Fibroblast of the aortic adventitia (primary cell): ENCODE results near the gene ZSCAN5B. TPM values are rescaled to one million over a fixed set of nuclear protein-coding genes. Genes with fewer than 3 reads are reported as not detected.

Experiments used
- DNase-seq: peaks from one replicate; pipeline ENCODE4 v3.0.0-alpha.2; 2010; ENCODE audit warnings: low read depth
- H3K4me3 ChIP-seq: 2 replicates; pipeline ENCODE4 v1.5.1; 2011; ENCODE audit warnings: low read depth, mild to moderate bottlenecking, control low read depth, low read length, moderate library complexity
- total RNA-seq: library from RNA; depleted of rRNA; stranded (reverse); fragments of >200 nt; gene quantifications from 2 replicates; pipeline ENCODE4 v1.2.3, GENCODE V29; 2012; ENCODE audit warnings: low replicate concordance
- TF ChIP-seq, protein P1 (sequence below): IDR thresholded peaks from 2 replicates; pipeline ENCODE4 v1.5.1; 2011; ENCODE audit warnings: mild to moderate bottlenecking, low read length, control low read depth, inconsistent platforms; ENCODE audit not compliant: insufficient read depth

Gene ZSCAN5B
- total RNA-seq, 1 donor = 0.09 TPM

DNA sequence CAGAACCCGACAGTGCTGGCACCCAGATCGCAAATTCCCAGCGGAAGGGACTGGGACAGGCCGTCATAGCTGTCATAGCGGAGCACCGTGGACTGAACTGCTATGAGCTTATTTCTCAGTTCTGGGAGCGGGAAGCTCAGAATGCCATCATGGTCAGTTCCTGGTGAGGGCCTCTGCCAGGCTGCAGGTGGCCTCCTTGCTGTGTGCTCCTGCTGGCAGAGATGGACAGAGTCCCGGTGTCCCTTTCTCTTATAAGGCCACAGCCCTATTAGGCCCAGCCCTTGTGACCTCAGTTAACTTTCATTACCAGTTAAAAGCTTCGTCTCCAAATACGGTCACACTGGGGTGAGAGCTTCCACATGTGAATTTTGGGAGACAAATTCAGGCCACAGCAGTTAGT lies 51.9 kb downstream of the ZSCAN5B start:
- TF ChIP-seq, protein P1, sequence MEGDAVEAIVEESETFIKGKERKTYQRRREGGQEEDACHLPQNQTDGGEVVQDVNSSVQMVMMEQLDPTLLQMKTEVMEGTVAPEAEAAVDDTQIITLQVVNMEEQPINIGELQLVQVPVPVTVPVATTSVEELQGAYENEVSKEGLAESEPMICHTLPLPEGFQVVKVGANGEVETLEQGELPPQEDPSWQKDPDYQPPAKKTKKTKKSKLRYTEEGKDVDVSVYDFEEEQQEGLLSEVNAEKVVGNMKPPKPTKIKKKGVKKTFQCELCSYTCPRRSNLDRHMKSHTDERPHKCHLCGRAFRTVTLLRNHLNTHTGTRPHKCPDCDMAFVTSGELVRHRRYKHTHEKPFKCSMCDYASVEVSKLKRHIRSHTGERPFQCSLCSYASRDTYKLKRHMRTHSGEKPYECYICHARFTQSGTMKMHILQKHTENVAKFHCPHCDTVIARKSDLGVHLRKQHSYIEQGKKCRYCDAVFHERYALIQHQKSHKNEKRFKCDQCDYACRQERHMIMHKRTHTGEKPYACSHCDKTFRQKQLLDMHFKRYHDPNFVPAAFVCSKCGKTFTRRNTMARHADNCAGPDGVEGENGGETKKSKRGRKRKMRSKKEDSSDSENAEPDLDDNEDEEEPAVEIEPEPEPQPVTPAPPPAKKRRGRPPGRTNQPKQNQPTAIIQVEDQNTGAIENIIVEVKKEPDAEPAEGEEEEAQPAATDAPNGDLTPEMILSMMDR = no peak
- DNase-seq = no peak
- H3K4me3 ChIP-seq = no peak overlapping the region

DNA sequence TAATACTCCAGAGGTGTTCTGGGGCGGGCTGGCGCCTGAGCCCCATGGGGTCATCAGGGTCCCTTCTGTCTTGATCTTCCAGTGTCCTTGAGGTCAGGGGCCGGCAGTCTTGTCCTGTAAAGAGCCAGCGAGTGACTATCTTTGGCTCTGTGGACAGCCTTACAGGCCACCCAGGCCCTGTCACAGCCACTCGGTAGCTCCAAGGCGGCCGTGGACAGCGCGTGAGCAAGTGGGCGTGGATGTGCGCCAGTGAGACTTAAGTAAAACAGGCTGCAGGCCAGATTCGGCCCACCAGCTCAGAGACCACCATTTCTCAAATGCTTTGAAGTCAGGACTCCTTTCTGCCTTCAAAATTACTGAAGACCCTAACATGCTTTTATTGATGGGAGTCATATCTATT lies 52.8 kb downstream of the ZSCAN5B start:
- no peak for DNase-seq
- H3K4me3 ChIP-seq = no peak overlapping the region
- TF ChIP-seq, protein P1 = no peak

DNA sequence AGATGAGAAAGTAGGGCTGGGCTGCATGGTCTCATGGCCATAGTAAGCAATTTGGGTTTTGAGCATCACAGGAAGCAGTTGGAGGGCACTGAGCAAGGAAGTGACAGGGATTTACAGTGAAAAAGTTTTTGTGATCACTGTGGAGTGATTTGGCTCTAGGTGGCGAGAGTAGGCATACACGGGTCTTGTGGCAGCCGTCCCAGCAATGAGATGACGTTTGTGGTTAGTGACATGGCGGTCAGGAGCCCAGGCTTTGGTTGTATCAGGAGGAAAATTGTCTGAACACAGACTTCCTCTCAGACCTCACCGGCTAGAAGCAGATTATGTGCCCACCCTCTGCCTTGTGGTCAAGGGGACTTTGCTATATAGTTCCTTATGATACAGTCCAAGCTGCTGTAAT lies 53.2 kb downstream of the ZSCAN5B start:
- no peak for DNase-seq
- no peak overlapping the region for H3K4me3 ChIP-seq
- TF ChIP-seq, protein P1 = no peak

DNA sequence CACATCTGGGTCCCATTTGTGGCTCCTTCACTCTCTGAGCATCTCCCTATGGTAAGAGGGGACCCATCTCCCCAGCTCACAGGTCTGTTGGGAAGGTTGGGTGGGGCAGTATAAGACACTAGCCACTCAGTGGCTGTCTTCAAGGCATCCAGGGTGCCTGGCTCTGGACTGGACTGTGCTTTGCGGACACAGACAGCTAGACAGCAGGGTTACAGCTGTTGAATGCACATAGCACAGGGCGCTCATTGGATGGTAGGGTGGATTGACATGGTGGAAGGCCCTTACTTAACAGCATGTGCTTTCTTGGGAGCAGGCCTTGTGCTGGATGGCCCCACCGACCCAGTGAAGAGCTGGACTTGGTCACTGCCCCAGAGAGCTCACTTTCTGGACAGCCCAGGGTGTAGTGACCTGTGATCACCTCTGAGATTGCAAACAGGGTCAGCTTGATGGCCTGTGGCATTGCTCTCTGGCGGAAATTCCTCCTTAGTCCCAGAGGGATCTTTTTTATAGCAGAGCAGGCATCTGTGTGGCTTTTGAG lies 54.6 kb downstream of the ZSCAN5B start:
- DNase-seq = no peak
- no peak overlapping the region for H3K4me3 ChIP-seq
- TF ChIP-seq, protein P1 = no peak

DNA sequence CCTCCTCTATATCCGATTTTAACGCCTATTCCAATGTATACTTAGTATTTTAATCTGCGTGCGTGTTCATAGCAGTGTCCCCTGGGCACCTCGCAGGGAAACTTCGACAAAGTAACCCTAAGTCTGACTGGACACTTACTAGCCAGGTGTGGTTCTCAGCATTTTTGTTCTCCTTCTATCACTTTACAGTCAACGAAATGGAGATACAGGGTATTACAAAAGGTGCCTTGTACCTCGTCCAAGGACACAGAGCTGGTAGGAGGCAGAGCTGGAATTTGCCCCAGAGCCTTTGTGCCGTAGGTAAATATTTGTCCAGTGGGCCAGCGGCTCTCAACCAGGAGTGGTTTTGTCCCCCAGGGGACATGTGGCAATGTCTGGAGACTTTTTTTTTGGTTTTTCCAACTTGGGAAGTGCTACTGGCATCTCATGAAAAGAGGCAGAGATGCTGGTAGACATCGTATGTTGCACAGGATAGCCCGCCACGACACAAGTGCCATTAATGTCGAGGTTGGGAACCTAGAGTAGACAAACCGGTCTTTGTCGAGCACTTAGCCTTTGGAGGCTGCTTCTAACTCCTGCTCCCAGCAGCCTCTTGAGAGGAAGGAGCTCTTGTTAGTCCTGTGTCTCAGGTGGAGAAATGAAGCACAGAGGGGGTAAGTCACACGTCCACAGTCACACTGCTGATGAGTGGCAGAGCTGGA lies 55.3 kb downstream of the ZSCAN5B start:
- no peak for DNase-seq
- H3K4me3 ChIP-seq = peak overlapping the region; percentile 78
- TF ChIP-seq, protein P1 = no peak

DNA sequence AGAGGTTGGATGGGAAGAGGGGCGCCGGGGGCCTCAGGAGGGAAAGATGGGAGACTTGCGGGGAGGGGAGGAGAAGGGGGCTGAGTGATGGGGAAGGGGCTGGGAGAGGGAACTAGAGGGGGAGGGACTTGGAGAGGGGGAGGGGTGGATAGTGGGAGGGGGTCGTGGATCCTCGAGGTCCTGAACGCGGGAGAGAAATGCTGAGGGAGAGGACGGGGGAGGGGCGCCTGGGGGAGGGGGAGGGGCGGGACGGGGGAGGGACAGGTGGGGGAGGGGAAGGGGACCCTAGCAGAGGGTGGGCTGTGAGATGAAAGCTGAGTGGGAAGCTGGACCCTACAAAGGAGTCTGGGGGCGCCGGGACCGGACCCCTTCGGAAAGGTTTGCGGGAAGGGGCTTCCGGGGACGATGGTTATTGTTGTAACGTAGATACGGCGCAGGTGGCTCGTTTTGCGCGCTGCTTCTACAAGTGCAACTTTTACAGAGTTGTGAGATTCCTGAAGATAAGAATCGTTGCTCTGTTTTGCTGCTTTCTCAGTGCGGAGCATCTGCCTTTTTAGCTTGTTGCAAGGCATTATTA lies 56.1 kb downstream of the ZSCAN5B start:
- TF ChIP-seq, protein P1 = no peak
- DNase-seq = no peak
- H3K4me3 ChIP-seq = peak overlapping the region; percentile 78
